ENCODE data around the gene DPCD. TPM values are rescaled to one million over a fixed set of nuclear protein-coding genes. Genes with fewer than 3 reads are reported as not detected.

Gene DPCD
- total and polyA plus RNA-seq, 10 of the 15 experiments (the other 5 are each of a cell fraction or from before 2014, with no cell fraction given), result 9.7 to 50.9 (median 26.3) TPM

DNA sequence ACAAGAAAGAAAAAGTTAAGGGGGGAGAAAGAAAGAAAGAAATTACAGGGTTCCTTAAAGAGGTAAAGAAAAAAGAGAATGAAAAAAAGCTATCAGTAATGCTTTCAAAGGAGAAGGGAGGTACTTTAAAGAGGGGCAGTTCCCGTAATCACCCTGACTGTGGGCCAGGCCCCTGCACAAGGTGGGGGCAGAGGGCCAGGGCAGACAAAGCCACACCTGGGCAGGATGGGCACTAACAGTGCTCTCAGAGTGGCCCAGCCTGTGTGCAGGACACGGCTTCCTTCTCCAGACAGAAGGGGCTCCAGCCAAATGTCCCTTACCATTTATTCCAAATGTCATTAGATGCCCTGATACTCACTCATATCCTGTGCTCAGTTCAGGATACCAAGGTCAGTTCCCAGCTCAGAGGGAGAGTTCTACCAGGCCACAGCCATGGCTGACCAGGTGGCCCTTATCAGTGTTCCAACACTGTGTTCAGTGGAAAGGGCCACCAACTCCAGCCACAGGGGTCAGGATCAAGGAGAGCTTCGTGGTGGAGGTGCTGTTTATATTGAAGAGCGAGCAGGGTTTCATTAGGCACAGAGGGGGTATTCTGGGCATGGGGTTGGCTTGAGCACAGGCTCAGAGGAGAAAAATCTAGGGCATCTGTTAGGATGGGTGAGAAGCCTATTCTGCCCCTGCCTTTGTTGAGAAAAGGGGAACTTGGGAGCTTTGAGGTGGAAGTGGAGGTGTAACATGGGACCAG is 29.9 kb downstream of the DPCD start:
- Histone ChIP-seq H3K9me3 (replicated peaks; ENCODE audit: control insufficient read depth, insufficient read depth, low read length) (no peaks in the 10 kb centered on the region), H3K4me3 (no peak overlapping the region), H3K27ac (ENCODE audit: control insufficient read depth, insufficient read depth) (peak overlapping the region; percentile 62), H3K4me2 (ENCODE audit: control insufficient read depth, insufficient read depth) (peak overlapping the region; percentile 46), H3K9ac (ENCODE audit: control insufficient read depth, insufficient read depth, low read length) (no peak overlapping the region), H4K20me1 (ENCODE audit: control insufficient read depth, insufficient read depth) (no peaks in the 10 kb centered on the region), H3K4me1 (ENCODE audit: control insufficient read depth, insufficient read depth, low read length) (peaks cover 19% of the 10 kb centered on the region), H2AFZ (ENCODE audit: control insufficient read depth, low read depth, low read length) (no peak overlapping the region), H3K79me2 (ENCODE audit: control insufficient read depth, insufficient read depth, low read length) (no peaks in the 10 kb centered on the region), H3K27me3 (replicated peaks in 1 of 2; ENCODE audit: control insufficient read depth in 2 of 2, insufficient read depth in 2 of 2, low read length in 1 of 2) (no peaks in the 10 kb centered on the region), H3K36me3 (ENCODE audit: control insufficient read depth in 2 of 2, insufficient read depth in 2 of 2, low read length in 1 of 2) (peaks cover 2 to 11% of the 10 kb centered on the region in 2 experiments; a peak in 3 of 4 replicates)
- in situ Hi-C loops (cut with MboI) (no loop called here), intact Hi-C loops (cut with micrococcal nuclease; ENCODE audit: unreplicated experiment) (no loop called here)
- CTCF ChIA-PET, result interaction anchor here (0.7 to 4.2 kb wide), 8 partner anchors 15 to 164 kb away, joined by 3 to 38 read pairs (median 4); partner anchors contain the start of gene NPM3
- POLR2A ChIA-PET, result interaction anchor here (0.5 to 0.7 kb wide), 3 partner anchors 31 to 91 kb away, joined by 3 to 7 read pairs (median 3); no protein-coding TSS in a partner anchor
- no peak for FAIRE-seq
- BruUV-seq (replicated peaks), result no TSS peak
- SMC1A ChIA-PET (ENCODE audit: uncharacterized antibody, unreplicated experiment), result interaction anchor here (0.9 to 1.9 kb wide), 6 partner anchors 13 to 163 kb away, joined by 3 to 5 read pairs (median 4); no protein-coding TSS in a partner anchor
- no peak for DNase-seq (ENCODE audit: low read depth, low spot score)
- 68% methylated on average over 4 of the region's 4 CpGs for WGBS (ENCODE audit: insufficient coverage, insufficient replicate concordance, low lambda C conversion rate, missing lambda C conversion rate)
- TF ChIP-seq FOXM1 (IDR thresholded peaks at IDR 0.05; ENCODE audit: low read depth, low read length), result no peak
- no peak for TF ChIP-seq LARP7 (IDR thresholded peaks at IDR 0.05)
- TF ChIP-seq NBN (IDR thresholded peaks at IDR 0.05), result peak; percentile 13; the same call in 1 of the 2 replicates
- peak; percentile 55; the same call in 1 of the 2 replicates for TF ChIP-seq MTA2 (IDR thresholded peaks at IDR 0.05; ENCODE audit: low read depth)
- peak; percentile 83 for ATAC-seq
- RAD21 ChIA-PET (ENCODE audit: unreplicated experiment), result interaction anchor here (1.0 to 3.6 kb wide), 6 partner anchors 15 to 163 kb away, joined by 4 to 17 read pairs (median 6); partner anchors contain the start of genes DPCD and POLL

DNA sequence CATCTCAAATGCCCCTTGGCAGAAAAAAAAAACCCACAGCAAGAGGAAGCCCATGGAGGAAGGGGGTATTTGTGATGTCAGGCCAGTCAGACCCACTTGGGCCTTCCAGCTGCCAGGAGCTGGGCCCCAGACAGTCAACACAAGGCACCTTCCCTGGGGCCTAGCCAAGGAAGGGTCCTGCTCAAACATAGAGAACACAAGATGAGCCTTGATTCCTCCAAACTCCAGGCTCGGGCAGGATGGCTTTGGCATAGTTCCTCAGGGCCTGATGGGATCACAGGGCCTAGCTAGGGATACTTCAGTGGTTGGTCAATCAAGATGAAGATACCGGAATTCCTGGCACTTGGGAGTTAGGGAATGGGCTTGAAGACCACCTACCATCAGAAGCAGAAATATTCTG is 30.8 kb downstream of the DPCD start:
- no peak for FAIRE-seq
- Histone ChIP-seq H3K27me3 (replicated peaks in 1 of 2; ENCODE audit: control insufficient read depth in 2 of 2, insufficient read depth in 2 of 2, low read length in 1 of 2) (no peaks in the 10 kb centered on the region), H2AFZ (ENCODE audit: control insufficient read depth, low read depth, low read length) (no peak overlapping the region), H4K20me1 (ENCODE audit: control insufficient read depth, insufficient read depth) (no peaks in the 10 kb centered on the region), H3K4me3 (no peak overlapping the region), H3K9me3 (replicated peaks; ENCODE audit: control insufficient read depth, insufficient read depth, low read length) (no peaks in the 10 kb centered on the region), H3K4me1 (ENCODE audit: control insufficient read depth, insufficient read depth, low read length) (peaks cover 19% of the 10 kb centered on the region), H3K9ac (ENCODE audit: control insufficient read depth, insufficient read depth, low read length) (no peak overlapping the region), H3K27ac (ENCODE audit: control insufficient read depth, insufficient read depth) (no peak overlapping the region), H3K36me3 (ENCODE audit: control insufficient read depth in 2 of 2, insufficient read depth in 2 of 2, low read length in 1 of 2) (peaks cover 2 to 11% of the 10 kb centered on the region in 2 experiments; a peak in 3 of 4 replicates), H3K4me2 (ENCODE audit: control insufficient read depth, insufficient read depth) (no peak overlapping the region), H3K79me2 (ENCODE audit: control insufficient read depth, insufficient read depth, low read length) (no peaks in the 10 kb centered on the region)
- in situ Hi-C loops (cut with MboI), result no loop called here
- CTCF ChIA-PET, result interaction anchor here (1.2 to 4.2 kb wide), 3 partner anchors 16 to 70 kb away, joined by 3 to 38 read pairs (median 4); no protein-coding TSS in a partner anchor
- DNase-seq (ENCODE audit: low read depth, low spot score), result no peak
- BruUV-seq (replicated peaks), result no TSS peak
- POLR2A ChIA-PET, result no interaction called here
- ATAC-seq, result no peak
- 100% methylated on average over 2 of the region's 2 CpGs for WGBS (ENCODE audit: insufficient coverage, insufficient replicate concordance, low lambda C conversion rate, missing lambda C conversion rate)
- RAD21 ChIA-PET (ENCODE audit: unreplicated experiment), result interaction anchor here (0.7 to 3.6 kb wide), 2 partner anchors 15 to 1665 kb away, joined by 3 to 17 read pairs; no protein-coding TSS in a partner anchor
- SMC1A ChIA-PET (ENCODE audit: uncharacterized antibody, unreplicated experiment), result interaction anchor here (1.9 kb wide), 1 partner anchor 162 kb away, joined by 5 read pairs; no protein-coding TSS in a partner anchor
- intact Hi-C loops (cut with micrococcal nuclease; ENCODE audit: unreplicated experiment), result no loop called here
- no peak for TF ChIP-seq MEF2B (IDR thresholded peaks at IDR 0.05; ENCODE audit: partially characterized antibody, poor library complexity, severe bottlenecking)
- no peak for TF ChIP-seq FOXM1 (IDR thresholded peaks at IDR 0.05; ENCODE audit: low read depth, low read length)
- TF ChIP-seq, protein P1, sequence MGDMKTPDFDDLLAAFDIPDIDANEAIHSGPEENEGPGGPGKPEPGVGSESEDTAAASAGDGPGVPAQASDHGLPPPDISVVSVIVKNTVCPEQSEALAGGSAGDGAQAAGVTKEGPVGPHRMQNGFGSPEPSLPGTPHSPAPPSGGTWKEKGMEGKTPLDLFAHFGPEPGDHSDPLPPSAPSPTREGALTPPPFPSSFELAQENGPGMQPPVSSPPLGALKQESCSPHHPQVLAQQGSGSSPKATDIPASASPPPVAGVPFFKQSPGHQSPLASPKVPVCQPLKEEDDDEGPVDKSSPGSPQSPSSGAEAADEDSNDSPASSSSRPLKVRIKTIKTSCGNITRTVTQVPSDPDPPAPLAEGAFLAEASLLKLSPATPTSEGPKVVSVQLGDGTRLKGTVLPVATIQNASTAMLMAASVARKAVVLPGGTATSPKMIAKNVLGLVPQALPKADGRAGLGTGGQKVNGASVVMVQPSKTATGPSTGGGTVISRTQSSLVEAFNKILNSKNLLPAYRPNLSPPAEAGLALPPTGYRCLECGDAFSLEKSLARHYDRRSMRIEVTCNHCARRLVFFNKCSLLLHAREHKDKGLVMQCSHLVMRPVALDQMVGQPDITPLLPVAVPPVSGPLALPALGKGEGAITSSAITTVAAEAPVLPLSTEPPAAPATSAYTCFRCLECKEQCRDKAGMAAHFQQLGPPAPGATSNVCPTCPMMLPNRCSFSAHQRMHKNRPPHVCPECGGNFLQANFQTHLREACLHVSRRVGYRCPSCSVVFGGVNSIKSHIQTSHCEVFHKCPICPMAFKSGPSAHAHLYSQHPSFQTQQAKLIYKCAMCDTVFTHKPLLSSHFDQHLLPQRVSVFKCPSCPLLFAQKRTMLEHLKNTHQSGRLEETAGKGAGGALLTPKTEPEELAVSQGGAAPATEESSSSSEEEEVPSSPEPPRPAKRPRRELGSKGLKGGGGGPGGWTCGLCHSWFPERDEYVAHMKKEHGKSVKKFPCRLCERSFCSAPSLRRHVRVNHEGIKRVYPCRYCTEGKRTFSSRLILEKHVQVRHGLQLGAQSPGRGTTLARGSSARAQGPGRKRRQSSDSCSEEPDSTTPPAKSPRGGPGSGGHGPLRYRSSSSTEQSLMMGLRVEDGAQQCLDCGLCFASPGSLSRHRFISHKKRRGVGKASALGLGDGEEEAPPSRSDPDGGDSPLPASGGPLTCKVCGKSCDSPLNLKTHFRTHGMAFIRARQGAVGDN (IDR thresholded peaks at IDR 0.05), result no peak
- no peak for TF ChIP-seq SUPT20H (IDR thresholded peaks at IDR 0.05; ENCODE audit: borderline replicate concordance, control insufficient read depth, low read depth, low read length)
- TF ChIP-seq POU2F2 (IDR thresholded peaks at IDR 0.05; ENCODE audit: borderline replicate concordance, low read depth, low read length), result no peak
- no peak for TF ChIP-seq KAT2A (conservative IDR thresholded peaks at IDR 0.05; ENCODE audit: control insufficient read depth, low read depth, low read length)
- TF ChIP-seq HDGF (IDR thresholded peaks at IDR 0.05), result no peak
- TF ChIP-seq SIN3A (IDR thresholded peaks at IDR 0.05; ENCODE audit: low read depth, low read length), result no peak
- no peak for TF ChIP-seq RELA (IDR thresholded peaks at IDR 0.05; ENCODE audit: borderline replicate concordance, partially characterized antibody)
- no peak for TF ChIP-seq RUNX3 (IDR thresholded peaks at IDR 0.05; ENCODE audit: low read length)

Measured in GM12878 (cell line).